Activated CD4-positive, alpha-beta T cell treated with anti-CD3 and anti-CD28 coated beads for 36 hours (primary cell): Measurements from ENCODE around the gene KLF7. TPM values are rescaled to one million over a fixed set of nuclear protein-coding genes. Genes with fewer than 3 reads are reported as not detected.

Experiments
- ATAC-seq: fragments of 200-7000 bp; cut with Tn5 transposase; one replicate; pipeline ENCODE4 v1.10.0; 2021; ENCODE audit warnings: mild to moderate bottlenecking, moderate library complexity
- CTCF ChIA-PET: fragments of 350-600 bp; sonication (Branson Sonifier 250); formaldehyde crosslinking; loops from one replicate; lab custom pipeline; 2021; ENCODE audit warnings: antibody characterized with exemption; lab: Charles Lee
- POLR2A ChIA-PET: fragments of 350-600 bp; sonication (Branson Sonifier 250); formaldehyde crosslinking; loops from one replicate; lab custom pipeline; 2021; ENCODE audit warnings: antibody characterized with exemption, inconsistent platforms; lab: Charles Lee
- DNase-seq: peaks from one replicate; pipeline ENCODE4 v3.0.0-alpha.2; 2020
- H3K27ac Mint-ChIP-seq: one replicate; pipeline ENCODE4 v1.8.0; 2021; ENCODE audit warnings: mixed read lengths
- H3K27me3 Mint-ChIP-seq: one replicate; pipeline ENCODE4 v1.8.0; 2021; ENCODE audit warnings: mixed read lengths
- H3K36me3 Mint-ChIP-seq: one replicate; pipeline ENCODE4 v1.8.0; 2021; ENCODE audit warnings: low read depth, mixed read lengths
- H3K4me1 Mint-ChIP-seq: one replicate; pipeline ENCODE4 v1.8.0; 2021; ENCODE audit warnings: mixed read lengths
- H3K4me3 Mint-ChIP-seq: one replicate; pipeline ENCODE4 v1.8.0; 2021; ENCODE audit warnings: mild to moderate bottlenecking, moderate library complexity, mixed read lengths
- H3K9me3 Mint-ChIP-seq: one replicate; pipeline ENCODE4 v1.8.0; 2021; ENCODE audit warnings: low read depth, mixed read lengths
- intact Hi-C, 2 experiments: fragments of 100-400 bp; cut with DNase I in 1 of 2; cut with micrococcal nuclease in 1 of 2; formaldehyde crosslinking; loops; one replicate each; pipeline versions ENCODE4 v1.14.2 to v1.15.1; 2022 to 2024; cut with DNase I, micrococcal nuclease
- total RNA-seq, 2 experiments: library from RNA; stranded (reverse); gene quantifications; one replicate each; pipeline ENCODE4 v1.2.3, GENCODE V29; 2021

Gene KLF7
- total RNA-seq, 2 experiments from 2014 or later, result 21.9 to 32.7 TPM

DNA sequence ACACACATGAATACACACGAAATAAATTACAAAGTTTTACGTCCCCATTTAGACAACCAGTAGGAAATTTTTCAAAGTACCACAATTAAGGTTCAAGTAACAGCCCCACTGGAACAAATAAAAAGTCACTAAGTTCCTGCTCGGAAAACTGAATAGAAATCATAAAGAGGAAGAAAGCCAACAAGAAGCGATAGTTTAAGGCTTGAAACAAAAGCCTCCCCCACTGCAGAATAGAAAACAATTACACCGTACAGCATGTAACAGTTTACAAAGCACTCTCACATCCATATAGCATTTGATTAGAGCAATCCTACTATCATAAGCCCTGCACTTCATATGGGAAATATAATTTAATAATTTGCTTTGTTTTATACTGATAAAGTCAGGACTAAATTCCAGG is 15.5 kb downstream of the KLF7 start:
- no peaks in the 10 kb centered on the region for H3K27me3 Mint-ChIP-seq
- no peak for DNase-seq
- CTCF ChIA-PET, result no interaction called here
- POLR2A ChIA-PET, result no interaction called here
- H3K4me3 Mint-ChIP-seq, result no peak overlapping the region
- peaks cover 67% of the 10 kb centered on the region for H3K4me1 Mint-ChIP-seq
- no peaks in the 10 kb centered on the region for H3K9me3 Mint-ChIP-seq
- no peak for ATAC-seq
- intact Hi-C loops, result no loop called here
- H3K27ac Mint-ChIP-seq, result no peak overlapping the region
- peaks cover 20% of the 10 kb centered on the region for H3K36me3 Mint-ChIP-seq

DNA sequence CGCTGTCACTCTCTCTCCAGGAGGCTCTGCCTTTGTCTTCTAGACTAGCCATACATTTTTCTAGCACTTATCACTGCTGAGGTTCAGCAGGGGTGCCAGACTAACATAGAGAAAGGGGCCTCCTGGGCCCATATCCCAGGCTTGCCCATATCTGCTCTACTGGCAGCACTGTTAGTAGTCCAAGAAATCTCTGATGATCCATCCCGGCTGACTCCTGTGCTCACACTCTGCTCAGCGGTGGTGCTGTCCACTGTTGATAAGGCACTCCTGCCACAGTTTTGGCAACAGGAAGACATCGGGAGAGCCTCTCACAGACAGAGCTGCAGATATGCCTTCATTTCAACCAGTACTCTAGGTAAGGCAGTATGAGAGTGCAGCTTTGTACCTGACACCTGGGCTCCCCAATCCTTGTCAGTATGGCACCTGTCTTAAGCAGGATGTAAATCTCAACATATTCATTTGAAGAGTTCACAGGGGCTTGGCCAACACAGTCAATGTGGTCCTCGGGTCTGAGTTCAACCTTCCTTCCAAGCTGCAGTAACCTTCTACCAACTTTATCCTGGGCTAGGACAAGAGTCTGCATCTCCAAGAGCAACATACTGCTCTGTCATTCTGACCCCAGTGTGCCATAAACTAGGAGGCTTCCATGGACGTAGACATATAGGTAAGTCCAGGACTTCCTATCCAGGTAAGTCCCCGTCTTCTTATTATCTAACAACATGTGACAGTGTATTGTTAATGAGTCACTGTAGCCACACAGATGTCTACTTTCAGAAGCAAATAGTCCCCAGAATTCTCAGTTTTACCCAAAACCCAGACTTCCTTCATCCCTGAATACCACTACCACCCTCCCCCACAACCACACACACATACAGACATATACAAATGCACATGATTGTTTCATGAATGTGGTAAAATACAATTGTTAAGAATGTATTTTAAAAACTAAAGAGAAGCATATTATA is 16.2 kb downstream of the KLF7 start:
- no peak overlapping the region for H3K4me3 Mint-ChIP-seq

DNA sequence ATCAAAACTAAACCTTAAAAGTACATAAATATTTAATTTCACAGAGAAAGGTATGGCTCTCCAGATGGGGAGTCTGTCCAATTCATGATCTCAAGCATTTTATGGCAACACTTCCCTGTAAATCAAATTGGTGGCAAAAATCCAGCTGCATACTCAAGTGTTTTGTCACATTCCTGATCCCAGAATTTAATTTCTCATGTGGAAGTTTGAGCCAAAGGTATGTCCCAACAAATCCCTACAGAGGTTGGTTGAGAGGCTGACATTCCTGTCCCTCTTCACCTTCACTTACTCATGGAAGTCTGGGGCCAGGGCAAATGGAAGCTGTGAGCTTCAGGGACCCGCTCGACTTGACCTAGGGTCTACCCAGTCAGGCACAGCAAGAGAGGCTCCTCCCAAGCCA is 17.7 kb downstream of the KLF7 start:
- ChIA-PET POLR2A (no interaction called here), CTCF (interaction anchor here (0.9 to 1.8 kb wide), 3 partner anchors 9 to 19 kb away, joined by 3 to 7 read pairs (median 3); no protein-coding TSS in a partner anchor)
- no peaks in the 10 kb centered on the region for H3K27me3 Mint-ChIP-seq
- ATAC-seq, result no peak
- no peak overlapping the region for H3K27ac Mint-ChIP-seq
- no peak for DNase-seq
- peaks cover 68% of the 10 kb centered on the region for H3K4me1 Mint-ChIP-seq
- H3K4me3 Mint-ChIP-seq, result no peak overlapping the region
- intact Hi-C loops, result no loop called here
- no peaks in the 10 kb centered on the region for H3K9me3 Mint-ChIP-seq
- H3K36me3 Mint-ChIP-seq, result peaks cover 23% of the 10 kb centered on the region

More for the DNA sequence above, 16.2 kb downstream of the KLF7 start:
- Mint-ChIP-seq H3K9me3 (no peaks in the 10 kb centered on the region), H3K4me1 (peaks cover 67% of the 10 kb centered on the region), H3K36me3 (peaks cover 21% of the 10 kb centered on the region), H3K27ac (no peak overlapping the region), H3K27me3 (no peaks in the 10 kb centered on the region)
- ATAC-seq, result peak; percentile 76
- no peak for DNase-seq
- CTCF ChIA-PET, result interaction anchor here (0.9 to 1.8 kb wide), 3 partner anchors 8 to 26 kb away, joined by 3 to 7 read pairs (median 3); no protein-coding TSS in a partner anchor
- POLR2A ChIA-PET, result interaction anchor here (0.6 kb wide), 1 partner anchor 476 kb away, joined by 3 read pairs; the partner anchor contains the start of gene METTL21A
- intact Hi-C loops, result no loop called here

- POLR2A ChIA-PET, result interaction anchor here (0.6 to 1.3 kb wide), 5 partner anchors 8 to 162 kb away, joined by 3 to 4 read pairs (median 3); partner anchors contain the start of gene KLF7
- CTCF ChIA-PET, result interaction anchor here (0.6 to 1.6 kb wide), 4 partner anchors 10 to 329 kb away, joined by 3 to 5 read pairs (median 4); no protein-coding TSS in a partner anchor
- DNase-seq (no peak), ATAC-seq (no peak)
- intact Hi-C loops, result no loop called here
- Mint-ChIP-seq H3K27ac (peak overlapping the region; percentile 97), H3K27me3 (no peaks in the 10 kb centered on the region), H3K4me1 (peaks cover 68% of the 10 kb centered on the region), H3K4me3 (peak overlapping the region; percentile 66), H3K9me3 (no peaks in the 10 kb centered on the region), H3K36me3 (peaks cover 27% of the 10 kb centered on the region)
Observed at GRCh38 chr2:207144173-207144785, 21.5 kb downstream of the KLF7 start.

- ChIA-PET POLR2A (interaction anchor here (0.7 to 1.9 kb wide), 5 partner anchors 9 to 95 kb away, joined by 3 to 6 read pairs (median 3); partner anchors contain the start of gene KLF7), CTCF (interaction anchor here (0.5 to 2.4 kb wide), 9 partner anchors 10 to 329 kb away, joined by 3 to 13 read pairs (median 4); no protein-coding TSS in a partner anchor)
- intact Hi-C loops, result loop anchor here (1.0 to 2.0 kb wide), 6 partner anchors 13 to 331 kb away; partner anchors contain the start of gene KLF7 (in 2 of the 2)
Observed at GRCh38 chr2:207143215-207144172, 22.3 kb downstream of the KLF7 start.

DNA sequence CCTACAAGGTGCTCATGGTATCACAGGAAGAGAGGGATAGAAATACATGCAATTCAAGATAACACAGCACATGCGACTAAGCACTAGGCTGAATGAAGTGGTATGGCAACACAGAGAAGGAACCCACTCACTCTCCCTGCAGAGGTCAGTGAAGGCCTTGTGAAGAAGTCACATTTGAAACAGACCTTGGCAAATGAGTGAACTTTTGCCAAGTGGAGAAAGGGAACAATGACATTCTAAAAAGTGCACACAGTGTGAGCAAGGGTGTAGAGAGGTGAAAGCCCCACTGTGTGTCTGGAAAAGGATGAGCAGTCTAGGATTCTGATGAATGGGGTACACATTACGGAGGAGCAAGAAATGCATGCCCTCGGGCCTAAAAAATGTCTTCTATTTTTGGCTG is 23.3 kb downstream of the KLF7 start:
- peak; percentile 54 for ATAC-seq
- peaks cover 68% of the 10 kb centered on the region for H3K4me1 Mint-ChIP-seq
- peaks cover 18% of the 10 kb centered on the region for H3K36me3 Mint-ChIP-seq
- H3K9me3 Mint-ChIP-seq, result no peaks in the 10 kb centered on the region
- peak overlapping the region; percentile 97 for H3K27ac Mint-ChIP-seq
- POLR2A ChIA-PET, result interaction anchor here (1.3 to 1.9 kb wide), 2 partner anchors 22 to 24 kb away, joined by 4 to 6 read pairs; partner anchors contain the start of gene KLF7
- H3K4me3 Mint-ChIP-seq, result peak overlapping the region; percentile 66
- intact Hi-C loops, result loop anchor here in 1 of 2 experiments (2.0 kb wide), 4 partner anchors 14 to 332 kb away; partner anchors contain the start of gene KLF7
- peak; percentile 22 for DNase-seq
- CTCF ChIA-PET, result interaction anchor here (0.6 to 2.4 kb wide), 10 partner anchors 9 to 331 kb away, joined by 3 to 13 read pairs (median 6); no protein-coding TSS in a partner anchor
- H3K27me3 Mint-ChIP-seq, result no peaks in the 10 kb centered on the region

More at GRCh38 chr2:207143215-207144172, 22.3 kb downstream of the KLF7 start:
- Mint-ChIP-seq H3K27ac (peak overlapping the region; percentile 97), H3K36me3 (peaks cover 20% of the 10 kb centered on the region), H3K4me1 (peaks cover 66% of the 10 kb centered on the region), H3K4me3 (peak overlapping the region; percentile 66), H3K27me3 (no peaks in the 10 kb centered on the region), H3K9me3 (no peaks in the 10 kb centered on the region)
- ATAC-seq (peak; percentile 61), DNase-seq (peak; percentile 69)

- no peaks in the 10 kb centered on the region for H3K9me3 Mint-ChIP-seq
- H3K4me3 Mint-ChIP-seq, result peak overlapping the region; percentile 4
- peaks cover 14% of the 10 kb centered on the region for H3K36me3 Mint-ChIP-seq
- H3K27ac Mint-ChIP-seq, result peak overlapping the region; percentile 45
- CTCF ChIA-PET, result interaction anchor here (0.7 to 2.4 kb wide), 11 partner anchors 9 to 332 kb away, joined by 3 to 13 read pairs (median 5); no protein-coding TSS in a partner anchor
- no peak for DNase-seq
- H3K4me1 Mint-ChIP-seq, result peaks cover 77% of the 10 kb centered on the region
- H3K27me3 Mint-ChIP-seq, result no peaks in the 10 kb centered on the region
- POLR2A ChIA-PET, result interaction anchor here (0.6 to 1.9 kb wide), 3 partner anchors 23 to 249 kb away, joined by 3 to 6 read pairs (median 4); partner anchors contain the start of gene KLF7
- intact Hi-C loops, result no loop called here
- no peak for ATAC-seq
Observed at GRCh38 chr2:207141386-207141785, 24.4 kb downstream of the KLF7 start.

GRCh38 chr2:207140265-207140664 is 25.5 kb downstream of the KLF7 start:
- CTCF ChIA-PET, result no interaction called here
- intact Hi-C loops, result no loop called here
- no peak overlapping the region for H3K27ac Mint-ChIP-seq
- peaks cover 12% of the 10 kb centered on the region for H3K36me3 Mint-ChIP-seq
- H3K4me1 Mint-ChIP-seq, result peaks cover 85% of the 10 kb centered on the region
- no peaks in the 10 kb centered on the region for H3K9me3 Mint-ChIP-seq
- POLR2A ChIA-PET, result no interaction called here
- no peaks in the 10 kb centered on the region for H3K27me3 Mint-ChIP-seq
- ATAC-seq (no peak), DNase-seq (no peak)
- H3K4me3 Mint-ChIP-seq, result no peak overlapping the region

DNA sequence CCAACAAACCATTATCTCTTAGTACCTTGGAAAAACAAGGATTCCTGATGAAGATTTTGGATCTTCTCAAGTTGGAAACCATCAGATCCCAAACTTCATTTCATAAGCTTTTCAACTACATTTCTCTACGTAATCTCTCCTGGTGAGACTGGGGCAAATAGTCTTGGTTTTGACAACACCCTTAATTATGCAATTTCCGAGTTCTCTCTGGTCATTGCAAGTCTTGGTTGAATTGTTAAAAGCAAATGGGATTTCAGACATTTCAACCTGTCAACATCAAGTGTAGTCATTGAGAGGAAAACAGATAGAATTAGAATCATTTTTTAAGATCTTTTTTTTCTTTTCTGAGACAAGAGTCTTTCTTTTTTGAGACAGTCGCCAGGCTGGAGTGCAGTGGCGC is 26.2 kb downstream of the KLF7 start:
- no peak for ATAC-seq
- peaks cover 85% of the 10 kb centered on the region for H3K4me1 Mint-ChIP-seq

More for the DNA sequence above, 26.2 kb downstream of the KLF7 start:
- Mint-ChIP-seq H3K27ac (no peak overlapping the region), H3K9me3 (no peaks in the 10 kb centered on the region), H3K4me3 (no peak overlapping the region), H3K36me3 (peaks cover 12% of the 10 kb centered on the region), H3K27me3 (no peaks in the 10 kb centered on the region)
- intact Hi-C loops, result no loop called here
- CTCF ChIA-PET, result interaction anchor here (1.1 to 1.3 kb wide), 5 partner anchors 9 to 156 kb away, joined by 3 to 7 read pairs (median 4); no protein-coding TSS in a partner anchor
- POLR2A ChIA-PET, result no interaction called here
- no peak for DNase-seq
